GM12878 (cell line): Measurements from ENCODE around the gene ST7.

Experiments
- EZH2 ChIP-seq: IDR thresholded peaks from 2 replicates; pipeline ENCODE4 v1.6.1; 2012; ENCODE audit warnings: low read depth, mild to moderate bottlenecking, control low read depth, inconsistent platforms, low read length, borderline replicate concordance; ENCODE audit not compliant: control insufficient read depth
- JUND ChIP-seq: IDR thresholded peaks from 2 replicates; pipeline ENCODE4 v1.6.1; 2012; ENCODE audit warnings: low read depth, mild to moderate bottlenecking, low read length, improper control_type of control experiment, moderate library complexity
- KDM1A ChIP-seq: fragments of 200-600 bp; sonication (generic); IDR thresholded peaks from 2 replicates; pipeline ENCODE4 v1.6.1; 2016; ENCODE audit warnings: borderline replicate concordance
- MAX ChIP-seq: IDR thresholded peaks from 2 replicates; pipeline ENCODE4 v1.6.1; 2012; ENCODE audit warnings: low read depth, low read length, improper control_type of control experiment
- RAD21 ChIP-seq: IDR thresholded peaks from 2 replicates; pipeline ENCODE4 v1.6.1; 2011; ENCODE audit warnings: mild to moderate bottlenecking, low read depth, low read length, moderate library complexity; ENCODE audit not compliant: insufficient read depth
- SIX5 ChIP-seq: IDR thresholded peaks from 2 replicates; pipeline ENCODE4 v1.6.1; 2011; ENCODE audit warnings: mild to moderate bottlenecking, low read depth, low read length, moderate library complexity; ENCODE audit not compliant: severe bottlenecking
- TAF1 ChIP-seq: IDR thresholded peaks from 2 replicates; pipeline ENCODE4 v1.6.1; 2011; ENCODE audit warnings: mild to moderate bottlenecking, low read depth, low read length, borderline replicate concordance
- ZNF274 ChIP-seq: IDR thresholded peaks from one replicate; pipeline ENCODE4 v1.8.0; 2011; ENCODE audit not compliant: insufficient read length, insufficient read depth
- TF ChIP-seq, protein P1 (sequence below), 3 experiments: IDR thresholded peaks in 2 of 3; conservative IDR thresholded peaks in 1 of 3; 2 replicates each; pipeline ENCODE4 v1.5.1; 2011; ENCODE audit warnings: low read depth in 3 of 3, low read length in 3 of 3, mild to moderate bottlenecking in 3 of 3, control low read depth in 2 of 3, moderate library complexity in 2 of 3, inconsistent platforms in 1 of 3, mixed read lengths in 1 of 3; ENCODE audit not compliant: control insufficient read depth in 2 of 3, insufficient read depth in 1 of 3; ENCODE audit errors: extremely low read depth in 1 of 3

DNA sequence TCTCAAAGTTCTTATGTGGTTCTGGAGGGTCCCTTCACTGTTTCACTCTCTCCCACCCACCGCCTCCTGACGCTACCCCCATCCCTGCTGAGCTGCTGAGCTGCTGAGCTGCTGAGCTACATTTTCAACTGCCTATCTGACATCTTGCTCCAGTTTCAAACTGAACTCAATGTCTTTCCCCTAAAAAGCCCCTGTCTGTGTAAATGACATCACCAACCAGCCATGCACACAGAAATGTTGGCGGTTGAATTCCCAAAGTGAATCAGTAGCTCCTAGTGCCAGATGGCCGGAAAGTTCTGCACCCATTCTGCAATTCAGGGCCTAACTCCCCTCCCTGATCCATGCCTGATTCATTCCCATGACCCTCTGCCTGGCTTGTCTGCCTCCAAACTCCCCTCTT, 298.4 kb downstream of the ST7 start:
- TF ChIP-seq TAF1 (no peak), RAD21 (no peak), EZH2 (no peak), ZNF274 (no peak), MAX (no peak), SIX5 (no peak), JUND (no peak), KDM1A (no peak)
- TF ChIP-seq, protein P1, sequence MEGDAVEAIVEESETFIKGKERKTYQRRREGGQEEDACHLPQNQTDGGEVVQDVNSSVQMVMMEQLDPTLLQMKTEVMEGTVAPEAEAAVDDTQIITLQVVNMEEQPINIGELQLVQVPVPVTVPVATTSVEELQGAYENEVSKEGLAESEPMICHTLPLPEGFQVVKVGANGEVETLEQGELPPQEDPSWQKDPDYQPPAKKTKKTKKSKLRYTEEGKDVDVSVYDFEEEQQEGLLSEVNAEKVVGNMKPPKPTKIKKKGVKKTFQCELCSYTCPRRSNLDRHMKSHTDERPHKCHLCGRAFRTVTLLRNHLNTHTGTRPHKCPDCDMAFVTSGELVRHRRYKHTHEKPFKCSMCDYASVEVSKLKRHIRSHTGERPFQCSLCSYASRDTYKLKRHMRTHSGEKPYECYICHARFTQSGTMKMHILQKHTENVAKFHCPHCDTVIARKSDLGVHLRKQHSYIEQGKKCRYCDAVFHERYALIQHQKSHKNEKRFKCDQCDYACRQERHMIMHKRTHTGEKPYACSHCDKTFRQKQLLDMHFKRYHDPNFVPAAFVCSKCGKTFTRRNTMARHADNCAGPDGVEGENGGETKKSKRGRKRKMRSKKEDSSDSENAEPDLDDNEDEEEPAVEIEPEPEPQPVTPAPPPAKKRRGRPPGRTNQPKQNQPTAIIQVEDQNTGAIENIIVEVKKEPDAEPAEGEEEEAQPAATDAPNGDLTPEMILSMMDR (IDR thresholded peaks at IDR 0.05 in 2 of 3, conservative IDR thresholded peaks at IDR 0.05 in 1 of 3; ENCODE audit: control insufficient read depth in 2 of 3, extremely low read depth in 1 of 3, insufficient read depth in 1 of 3, low read depth in 3 of 3, low read length in 3 of 3): no peak
